ENCODE measurements around the gene TEX51.
A peak's percentile ranks its signal among the peaks of the same experiment; 100 is the strongest.

The TEX51 gene

GRCh38 chr2:126916744-126917143 lies 18.1 kb downstream of the TEX51 start:
- no peak for DNase-seq

GRCh38 chr2:126921066-126921465 lies 22.4 kb downstream of the TEX51 start:
- peak in 1 of 3 donors; percentile 6 for DNase-seq

GRCh38 chr2:126930970-126931590 lies 32.4 kb downstream of the TEX51 start:
- DNase-seq: peak in 1 of 3 donors; percentile 11

DNA sequence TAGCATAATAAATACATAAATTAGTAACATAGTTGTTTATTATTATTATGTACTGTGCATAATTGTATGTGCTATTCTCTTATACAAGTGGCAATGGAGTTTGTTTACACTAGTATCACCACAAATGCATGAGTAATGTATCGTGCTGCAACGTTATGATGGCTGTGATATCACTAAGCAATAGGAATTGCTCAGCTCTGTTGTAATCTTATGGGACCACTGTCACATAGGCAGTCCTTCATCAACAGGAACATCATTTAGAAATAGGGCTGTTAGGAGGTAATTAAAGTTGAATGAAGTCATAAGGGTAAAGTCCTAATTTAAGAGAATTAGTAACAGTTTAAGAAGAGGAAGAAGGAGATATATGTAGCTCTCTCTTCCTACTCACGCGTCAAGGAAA lies 33.8 kb downstream of the TEX51 start:
- no peak for DNase-seq

DNA sequence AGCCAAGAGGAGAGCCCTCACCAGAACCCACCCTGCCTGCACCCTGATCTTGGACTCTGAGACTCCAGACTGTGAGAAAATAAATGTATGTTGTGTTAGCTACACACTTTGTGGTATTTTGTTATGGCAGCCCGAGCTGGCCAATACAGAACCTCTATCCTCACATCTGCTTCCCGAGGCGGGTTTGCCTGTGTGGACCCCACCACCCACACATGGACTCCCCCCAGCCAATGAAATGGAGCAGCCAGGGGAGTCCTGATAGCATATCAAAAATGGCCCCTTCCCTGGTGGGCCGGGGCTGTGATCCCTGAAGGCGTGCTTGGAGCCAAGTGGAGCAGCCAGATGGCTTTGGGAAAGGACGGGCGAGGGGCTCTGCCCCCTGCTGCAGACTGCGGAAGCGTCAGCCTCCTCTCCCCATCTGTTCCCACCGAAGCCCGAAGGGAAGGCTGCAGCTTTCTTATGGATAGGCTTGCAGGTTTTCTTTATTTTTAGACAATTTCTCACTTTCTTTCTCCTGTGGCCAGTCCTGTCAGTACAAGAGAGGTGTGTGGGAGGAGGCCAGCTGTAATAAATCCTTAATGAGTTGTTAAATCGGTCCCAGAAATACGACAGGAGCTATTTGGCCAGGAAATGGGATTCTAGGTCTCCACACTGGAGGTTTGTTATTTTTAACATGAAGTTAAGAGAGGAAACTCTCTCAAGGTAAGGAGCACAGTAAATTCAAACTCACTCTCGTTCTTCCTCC lies 34.4 kb downstream of the TEX51 start:
- DNase-seq: peak in 1 of 3 donors; percentile 10

- DNase-seq: no peak
These were observed 35.0 kb downstream of the TEX51 start for GRCh38 chr2:126933711-126934091.

GRCh38 chr2:126934809-126935208 lies 36.1 kb downstream of the TEX51 start:
- DNase-seq: no peak

GRCh38 chr2:126935774-126936173 lies 37.1 kb downstream of the TEX51 start:
- DNase-seq: no peak

DNA sequence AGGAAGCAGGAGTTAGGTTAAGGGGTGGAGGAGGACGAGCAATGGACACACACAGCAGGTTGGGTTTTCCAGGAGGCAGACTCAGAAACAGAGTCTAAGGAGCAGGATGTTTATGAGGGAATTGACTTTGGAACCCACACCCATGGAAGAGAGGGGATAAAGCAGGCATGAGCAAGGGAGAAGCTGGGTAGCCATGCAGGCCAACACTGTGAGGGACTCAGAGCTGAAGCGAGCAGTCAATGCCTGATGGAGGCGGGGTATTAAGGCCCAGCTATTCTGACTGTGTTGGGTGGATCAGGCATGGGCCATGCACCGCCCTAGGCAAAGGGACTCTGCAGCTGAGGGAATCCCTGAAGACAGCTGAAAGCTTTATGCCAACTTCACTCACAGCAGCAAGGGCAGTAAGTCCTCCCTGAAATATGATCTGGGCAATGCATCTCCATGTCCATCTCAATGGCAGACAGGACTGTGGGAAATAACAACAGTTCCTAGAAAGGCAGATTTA lies 37.6 kb downstream of the TEX51 start:
- no peak for DNase-seq

- no peak for DNase-seq
These were observed 41.6 kb downstream of the TEX51 start for GRCh38 chr2:126940331-126940730.

- DNase-seq: no peak
These were observed 43.9 kb downstream of the TEX51 start for GRCh38 chr2:126942427-126943203.

- DNase-seq: no peak
These were observed 45.1 kb downstream of the TEX51 start for GRCh38 chr2:126943612-126944348.

DNA sequence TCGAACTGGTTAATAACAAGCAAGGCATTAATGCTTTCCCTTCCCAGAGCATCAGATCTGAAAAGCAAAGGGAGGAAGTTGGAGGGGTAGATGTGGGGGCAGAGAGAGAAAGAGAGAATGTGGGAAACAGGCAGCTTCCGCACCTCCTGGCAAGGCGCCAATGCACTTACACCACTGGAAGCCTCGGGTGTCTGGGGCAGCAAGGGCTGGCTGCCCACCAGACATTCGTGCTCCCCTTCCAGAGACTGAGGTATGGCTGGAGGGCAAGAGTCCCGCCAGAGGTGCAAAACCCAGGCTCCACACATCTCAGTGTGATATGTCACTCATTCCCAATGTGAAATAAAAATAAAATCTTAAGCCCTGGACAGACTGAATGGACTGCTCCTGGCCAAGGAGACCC lies 46.4 kb downstream of the TEX51 start:
- DNase-seq: peak in 1 of 3 donors; percentile 9

GRCh38 chr2:126946318-126947102 lies 47.8 kb downstream of the TEX51 start:
- no peak for DNase-seq

DNA sequence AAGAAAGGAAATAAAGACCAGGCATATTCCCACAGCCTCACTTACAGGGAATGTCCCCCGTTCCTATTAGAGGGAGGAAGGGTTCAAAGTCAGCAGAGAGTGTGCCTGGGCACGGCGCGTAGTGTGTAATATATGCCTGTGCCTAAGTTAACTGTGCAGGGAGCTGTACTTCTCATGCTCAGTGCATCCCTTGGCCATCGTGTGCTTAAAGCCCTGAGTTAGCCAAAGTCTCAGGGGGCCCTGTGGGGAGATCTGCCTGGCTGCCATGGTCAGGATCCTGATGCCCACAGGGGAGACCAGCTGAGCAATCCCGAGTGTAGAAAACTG lies 48.4 kb downstream of the TEX51 start:
- DNase-seq: no peak

GRCh38 chr2:126949775-126950174 lies 51.1 kb downstream of the TEX51 start:
- peak; percentile 26 to 33 (median 31) for DNase-seq

DNA sequence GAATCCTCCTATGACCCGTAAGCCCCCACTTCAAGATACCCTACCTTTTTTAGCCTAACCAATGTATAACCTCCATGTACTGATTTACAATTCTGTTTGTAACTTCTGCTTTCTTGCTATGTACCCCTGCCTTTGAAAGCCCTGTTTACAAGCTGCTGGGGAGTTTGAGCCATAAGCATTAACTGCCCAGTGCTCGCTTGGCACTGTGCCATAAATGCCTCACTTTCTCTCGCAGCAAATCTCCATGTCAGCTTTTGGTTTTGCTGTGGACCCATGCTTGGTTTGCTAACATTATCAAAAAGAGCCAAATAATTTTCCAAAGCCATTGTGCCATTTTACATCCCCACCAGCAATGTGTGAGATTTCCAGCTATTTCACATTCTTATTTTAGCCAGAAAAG lies 51.8 kb downstream of the TEX51 start:
- DNase-seq: no peak
